NCI-H2196 treated with DMSO at 0.1 percent for 48 hours (cell line): ENCODE data around the gene TNFAIP8L1.

Experiments used
- DNase-seq: peaks from one replicate; lab custom pipeline; 2025; ENCODE audit not compliant: unreplicated experiment; lab: John Stamatoyannopoulos, UW

TNFAIP8L1 gene

GRCh38 chr19:4647676-4648644, 8.6 kb downstream of the TNFAIP8L1 start:
- no peak for DNase-seq

GRCh38 chr19:4649392-4650047, 10.2 kb downstream of the TNFAIP8L1 start:
- no peak for DNase-seq

GRCh38 chr19:4650159-4650558, 10.8 kb downstream of the TNFAIP8L1 start:
- no peak for DNase-seq

GRCh38 chr19:4652075-4652474, 12.8 kb downstream of the TNFAIP8L1 start:
- DNase-seq, result no peak

- DNase-seq, result no peak
Observed at GRCh38 chr19:4653793-4654436, 14.6 kb downstream of the TNFAIP8L1 start.

- DNase-seq, result no peak
Observed at GRCh38 chr19:4654437-4655361, 15.4 kb downstream of the TNFAIP8L1 start.

- no peak for DNase-seq
Observed at GRCh38 chr19:4656102-4656501, 16.8 kb downstream of the TNFAIP8L1 start.

- DNase-seq, result no peak
Observed at GRCh38 chr19:4657262-4657661, 17.9 kb downstream of the TNFAIP8L1 start.

- DNase-seq, result no peak
Observed at GRCh38 chr19:4657835-4658234, 18.5 kb downstream of the TNFAIP8L1 start.

GRCh38 chr19:4660181-4660791, 21.0 kb downstream of the TNFAIP8L1 start:
- DNase-seq, result peak; percentile 21

- DNase-seq, result no peak
Observed at GRCh38 chr19:4660993-4661392, 21.7 kb downstream of the TNFAIP8L1 start.

- no peak for DNase-seq
Observed at GRCh38 chr19:4662020-4662695, 22.8 kb downstream of the TNFAIP8L1 start.

- no peak for DNase-seq
Observed at GRCh38 chr19:4662812-4663211, 23.5 kb downstream of the TNFAIP8L1 start.

- DNase-seq, result no peak
Observed at GRCh38 chr19:4664642-4665041, 25.3 kb downstream of the TNFAIP8L1 start.

- DNase-seq, result peak; percentile 66
Observed at GRCh38 chr19:4669723-4670480, 30.6 kb downstream of the TNFAIP8L1 start, which contains the start of gene MYDGF. Gene MYDGF, minus strand, starts transcription at chr19:4670342. Its CDS starts 8 bp downstream, at chr19:4670334.

- DNase-seq, result no peak
Observed at GRCh38 chr19:4671185-4671851, 32.0 kb downstream of the TNFAIP8L1 start.

- DNase-seq, result no peak
Observed at GRCh38 chr19:4673216-4673615, 33.9 kb downstream of the TNFAIP8L1 start.

GRCh38 chr19:4673726-4674125, 34.4 kb downstream of the TNFAIP8L1 start:
- DNase-seq, result no peak
